NB4 (cell line): ENCODE data around the gene LEFTY2.

Experiments
- POLR2A ChIP-seq: IDR thresholded peaks from 2 replicates; pipeline ENCODE4 v1.6.1; 2011; ENCODE audit warnings: mild to moderate bottlenecking; ENCODE audit not compliant: insufficient read length; ENCODE audit errors: extremely low read depth
- TF ChIP-seq, protein P1 (sequence below): IDR thresholded peaks from 2 replicates; pipeline ENCODE4 v1.6.1; 2011; ENCODE audit warnings: low read depth, low read length
- TF ChIP-seq, protein P2 (sequence below): IDR thresholded peaks from one replicate; pipeline ENCODE4 v1.5.1; 2012; ENCODE audit warnings: low read depth, low read length

DNA sequence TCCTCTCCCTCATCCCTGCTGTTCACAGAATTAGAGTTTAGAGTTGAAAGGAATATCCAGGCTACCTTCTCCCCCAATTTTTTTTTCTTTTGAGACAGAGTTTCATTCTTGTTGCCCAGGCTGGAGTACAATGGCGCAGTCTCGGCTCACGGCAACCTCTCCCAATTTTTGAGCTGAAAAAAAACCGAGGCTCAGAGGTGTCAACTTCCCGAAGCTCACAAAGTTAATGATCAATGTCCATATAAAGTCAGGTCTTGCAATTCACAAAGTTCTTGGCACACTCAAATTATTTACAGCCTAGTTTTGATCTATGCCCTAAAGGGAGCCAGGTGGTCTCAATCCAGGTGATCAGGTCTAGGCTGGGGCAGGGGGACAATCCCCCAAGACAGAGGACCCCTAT, 51.3 kb downstream of the LEFTY2 start:
- TF ChIP-seq, protein P1, sequence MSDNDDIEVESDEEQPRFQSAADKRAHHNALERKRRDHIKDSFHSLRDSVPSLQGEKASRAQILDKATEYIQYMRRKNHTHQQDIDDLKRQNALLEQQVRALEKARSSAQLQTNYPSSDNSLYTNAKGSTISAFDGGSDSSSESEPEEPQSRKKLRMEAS = no peak
- TF ChIP-seq, protein P2, sequence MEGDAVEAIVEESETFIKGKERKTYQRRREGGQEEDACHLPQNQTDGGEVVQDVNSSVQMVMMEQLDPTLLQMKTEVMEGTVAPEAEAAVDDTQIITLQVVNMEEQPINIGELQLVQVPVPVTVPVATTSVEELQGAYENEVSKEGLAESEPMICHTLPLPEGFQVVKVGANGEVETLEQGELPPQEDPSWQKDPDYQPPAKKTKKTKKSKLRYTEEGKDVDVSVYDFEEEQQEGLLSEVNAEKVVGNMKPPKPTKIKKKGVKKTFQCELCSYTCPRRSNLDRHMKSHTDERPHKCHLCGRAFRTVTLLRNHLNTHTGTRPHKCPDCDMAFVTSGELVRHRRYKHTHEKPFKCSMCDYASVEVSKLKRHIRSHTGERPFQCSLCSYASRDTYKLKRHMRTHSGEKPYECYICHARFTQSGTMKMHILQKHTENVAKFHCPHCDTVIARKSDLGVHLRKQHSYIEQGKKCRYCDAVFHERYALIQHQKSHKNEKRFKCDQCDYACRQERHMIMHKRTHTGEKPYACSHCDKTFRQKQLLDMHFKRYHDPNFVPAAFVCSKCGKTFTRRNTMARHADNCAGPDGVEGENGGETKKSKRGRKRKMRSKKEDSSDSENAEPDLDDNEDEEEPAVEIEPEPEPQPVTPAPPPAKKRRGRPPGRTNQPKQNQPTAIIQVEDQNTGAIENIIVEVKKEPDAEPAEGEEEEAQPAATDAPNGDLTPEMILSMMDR = no peak
- no peak for TF ChIP-seq POLR2A
